ENCODE data around the gene FIG4.

- no peak for TF ChIP-seq POLR2AphosphoS5 (IDR thresholded peaks at IDR 0.05; ENCODE audit: low read depth, low read length)
- no peak for TF ChIP-seq POLR2A (IDR thresholded peaks at IDR 0.05; ENCODE audit: low read depth, low read length)
- no peak for TF ChIP-seq TAF1 (IDR thresholded peaks at IDR 0.05; ENCODE audit: borderline replicate concordance, low read depth, low read length)
Measured at GRCh38 chr6:109772883-109773431, 81.9 kb downstream of the FIG4 start.

All from GM12892 (cell line).